Adipocyte (in vitro differentiated cells): ENCODE measurements around the gene GIPR.
"Not testable (repeated sequence)": the region's sequence is repeated elsewhere in the genome, so short reads cannot be mapped to it uniquely, and the experiment has no call there.

Experiments used
- DNase-seq: peaks from one replicate; pipeline ENCODE4 v3.0.0-alpha.2; 2015; ENCODE audit warnings: low read depth
- H3K27me3 ChIP-seq: replicated peaks from 2 replicates; pipeline ENCODE4 v1.7.0; 2013; ENCODE audit warnings: mild to moderate bottlenecking, low read length, moderate library complexity; ENCODE audit not compliant: control insufficient read depth, insufficient read depth
- H3K36me3 ChIP-seq: 2 replicates; pipeline ENCODE4 v1.7.0; 2013; ENCODE audit warnings: low read length, mild to moderate bottlenecking, moderate library complexity; ENCODE audit not compliant: control insufficient read depth, insufficient read depth, severe bottlenecking
- H3K4me1 ChIP-seq: 2 replicates; pipeline ENCODE4 v1.7.0; 2013; ENCODE audit warnings: mild to moderate bottlenecking, low read length, moderate library complexity; ENCODE audit not compliant: control insufficient read depth, insufficient read depth
- H3K4me3 ChIP-seq: 2 replicates; pipeline ENCODE4 v1.7.0; 2013; ENCODE audit warnings: mild to moderate bottlenecking, low read length, moderate library complexity
- H3K9ac ChIP-seq: 2 replicates; pipeline ENCODE4 v1.7.0; 2013; ENCODE audit warnings: mild to moderate bottlenecking, low read length, moderate library complexity
- H3K9me3 ChIP-seq: 2 replicates; pipeline ENCODE4 v1.7.0; 2013; ENCODE audit warnings: mild to moderate bottlenecking, low read length, moderate library complexity; ENCODE audit not compliant: control insufficient read depth

Gene GIPR

GRCh38 chr19:45720065-45720464, 52.0 kb downstream of the GIPR start:
- H3K4me1 ChIP-seq = peaks cover 52% of the 10 kb centered on the region
- not testable (repeated sequence) for H3K9ac ChIP-seq, H3K4me3 ChIP-seq, H3K9me3 ChIP-seq, H3K27me3 ChIP-seq, DNase-seq, H3K36me3 ChIP-seq

- not testable (repeated sequence) for DNase-seq, H3K9ac ChIP-seq, H3K4me3 ChIP-seq, H3K27me3 ChIP-seq, H3K36me3 ChIP-seq, H3K9me3 ChIP-seq
- H3K4me1 ChIP-seq = peaks cover 18% of the 10 kb centered on the region
Measured at GRCh38 chr19:45728683-45729082, 60.7 kb downstream of the GIPR start.

DNA sequence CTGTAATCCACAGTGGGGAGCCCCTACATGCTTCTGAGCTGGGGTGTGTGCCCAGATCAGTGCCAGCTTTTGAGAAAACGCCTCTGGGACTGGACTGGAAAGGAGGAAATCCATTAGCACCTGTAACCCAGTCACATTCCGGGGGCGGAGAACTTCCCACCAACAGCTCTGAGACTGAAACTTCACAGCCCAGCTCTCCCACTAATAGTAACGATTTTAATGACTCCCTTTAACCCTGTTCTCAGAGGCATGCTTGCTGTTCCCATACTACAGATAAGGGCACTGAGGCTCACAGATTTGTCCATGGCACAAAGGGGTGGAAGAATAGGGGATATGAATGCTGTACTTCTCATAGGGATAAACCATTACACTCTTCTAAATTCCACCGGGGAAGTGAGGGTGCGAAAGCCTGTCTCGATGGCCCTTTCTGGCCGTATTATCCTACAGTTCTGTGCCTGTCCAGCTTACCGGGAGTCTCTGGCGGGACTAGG, 61.8 kb downstream of the GIPR start:
- peak; percentile 43 for DNase-seq
- peak overlapping the region; percentile 96 for H3K9ac ChIP-seq
- peaks cover 13% of the 10 kb centered on the region for H3K4me1 ChIP-seq
- peak overlapping the region; percentile 99 for H3K4me3 ChIP-seq
- no peaks in the 10 kb centered on the region for H3K36me3 ChIP-seq
- no peaks in the 10 kb centered on the region for H3K27me3 ChIP-seq
- no peaks in the 10 kb centered on the region for H3K9me3 ChIP-seq

DNA sequence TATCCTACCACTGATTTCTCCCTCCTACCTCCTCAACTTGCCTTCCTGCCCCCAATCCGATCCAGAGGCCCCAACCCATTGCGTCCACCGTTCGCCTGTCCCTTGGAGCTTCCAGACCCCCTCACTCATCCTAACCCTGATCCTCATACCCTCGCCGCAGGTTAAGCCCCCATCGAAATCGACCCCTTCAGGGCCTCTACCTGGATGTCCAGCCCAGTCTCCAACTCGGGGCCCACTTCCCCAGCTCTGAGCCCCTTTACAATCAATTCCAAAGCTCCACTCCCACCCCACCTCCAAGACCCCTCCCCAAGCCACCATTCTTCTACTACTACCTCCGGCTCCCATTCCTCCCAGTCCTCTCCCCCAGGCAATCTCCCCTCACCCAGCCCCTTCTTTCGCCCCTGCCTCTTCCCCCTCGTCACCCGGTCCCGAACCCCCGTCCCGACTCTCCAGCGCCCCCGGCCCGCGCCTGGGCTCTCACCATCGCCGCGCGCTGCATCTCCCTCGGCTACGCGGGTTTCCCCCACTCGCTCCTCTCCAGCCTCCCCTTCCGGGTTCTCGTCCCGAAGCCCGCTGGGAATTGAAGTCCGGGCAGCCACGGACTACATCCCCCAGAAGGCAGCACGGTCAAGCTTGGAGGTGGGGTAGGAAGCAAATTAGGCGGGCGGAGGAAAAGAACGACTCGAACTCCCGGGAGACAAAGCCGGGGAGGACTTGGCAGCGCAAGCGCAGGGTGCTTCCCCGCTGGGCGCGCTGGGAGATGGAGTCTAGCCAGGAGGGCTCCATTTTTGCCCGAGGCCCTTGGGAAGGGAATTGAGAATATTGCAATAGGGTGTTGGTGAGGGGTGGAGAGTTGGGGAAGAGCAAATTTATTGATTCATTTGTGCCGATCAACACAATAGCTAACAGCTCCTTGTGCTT, 62.6 kb downstream of the GIPR start, which contains the start of gene FBXO46:
FBXO46 (minus strand) TSS at position 529 of the 921 bp plus-strand sequence. CDS start 17,401 bp downstream, outside the sequence.
- H3K9me3 ChIP-seq = no peaks in the 10 kb centered on the region
- H3K36me3 ChIP-seq = no peaks in the 10 kb centered on the region
- peak within 1 kb of the TSS; percentile 96 for H3K9ac ChIP-seq
- H3K27me3 ChIP-seq = no peaks in the 10 kb centered on the region
- peak within 1 kb of the TSS; percentile 99 for H3K4me3 ChIP-seq
- peak; percentile 99 for DNase-seq
- peaks cover 13% of the 10 kb centered on the region for H3K4me1 ChIP-seq
